Vagina (tissue), 2 donors: ENCODE results near the gene IDS. TPM values are rescaled to one million over a fixed set of nuclear protein-coding genes. Genes with fewer than 3 reads are reported as not detected.
A peak's percentile ranks its signal among the peaks of the same experiment; 100 is the strongest.
"Not testable (repeated sequence)": the region's sequence is repeated elsewhere in the genome, so short reads cannot be mapped to it uniquely, and the experiment has no call there.

Source experiments
- DNase-seq, 2 donors: peaks; one replicate each; pipeline ENCODE4 v3.0.0-alpha.2; 2017; ENCODE audit errors: extremely low spot score in 2 of 2
- H3K27ac ChIP-seq: fragments of 200-600 bp; sonication (generic); one replicate; pipeline ENCODE4 v1.5.1; 2019
- H3K27me3 ChIP-seq: fragments of 200-600 bp; sonication (generic); one replicate; pipeline ENCODE4 v1.5.1; 2019
- H3K36me3 ChIP-seq, 2 donors: fragments of 200-600 bp; sonication (generic); one replicate each; pipeline ENCODE4 v1.5.1; 2017 to 2019
- H3K4me1 ChIP-seq: fragments of 200-600 bp; sonication (generic); one replicate; pipeline ENCODE4 v1.5.1; 2019
- H3K4me3 ChIP-seq, 2 donors: fragments of 200-600 bp; sonication (generic); 1 replicate in 1 of 2; 2 replicates in 1 of 2; pipeline ENCODE4 v1.5.1; 2016 to 2019
- H3K9me3 ChIP-seq: fragments of 200-600 bp; sonication (generic); one replicate; pipeline ENCODE4 v1.5.1; 2019
- POLR2A ChIP-seq, 2 donors: fragments of 450-650 bp; IDR thresholded peaks; one replicate each; pipeline ENCODE4 v1.6.1; 2017; ENCODE audit warnings: antibody characterized with exemption in 2 of 2, mild to moderate bottlenecking in 2 of 2, moderate library complexity in 2 of 2
- POLR2AphosphoS5 ChIP-seq, 2 donors: sonication (generic); formaldehyde crosslinking; IDR thresholded peaks; one replicate each; pipeline ENCODE4 v1.9.0; 2017; ENCODE audit warnings: antibody characterized with exemption in 2 of 2, mild to moderate bottlenecking in 2 of 2, low read depth in 1 of 2; ENCODE audit not compliant: insufficient read depth in 1 of 2
- intact Hi-C: fragments of 100-400 bp; cut with DNase I; formaldehyde crosslinking; loops from one replicate; pipeline ENCODE4 v1.15.1; 2023
- total RNA-seq: library from RNA; depleted of rRNA; stranded (reverse); fragments of >200 nt; gene quantifications from one replicate; pipeline ENCODE4 v1.2.3, GENCODE V29; 2016
- TF ChIP-seq, protein P1 (sequence below), 3 experiments: fragments of 450-650 bp in 2 of 3; fragments of 200-600 bp in 1 of 3; sonication (generic) in 1 of 3; IDR thresholded peaks; one replicate each; pipeline ENCODE4 v1.5.1; 2017 to 2019; ENCODE audit warnings: antibody characterized with exemption in 3 of 3, mild to moderate bottlenecking in 2 of 3, moderate library complexity in 2 of 3

IDS gene, protein sequence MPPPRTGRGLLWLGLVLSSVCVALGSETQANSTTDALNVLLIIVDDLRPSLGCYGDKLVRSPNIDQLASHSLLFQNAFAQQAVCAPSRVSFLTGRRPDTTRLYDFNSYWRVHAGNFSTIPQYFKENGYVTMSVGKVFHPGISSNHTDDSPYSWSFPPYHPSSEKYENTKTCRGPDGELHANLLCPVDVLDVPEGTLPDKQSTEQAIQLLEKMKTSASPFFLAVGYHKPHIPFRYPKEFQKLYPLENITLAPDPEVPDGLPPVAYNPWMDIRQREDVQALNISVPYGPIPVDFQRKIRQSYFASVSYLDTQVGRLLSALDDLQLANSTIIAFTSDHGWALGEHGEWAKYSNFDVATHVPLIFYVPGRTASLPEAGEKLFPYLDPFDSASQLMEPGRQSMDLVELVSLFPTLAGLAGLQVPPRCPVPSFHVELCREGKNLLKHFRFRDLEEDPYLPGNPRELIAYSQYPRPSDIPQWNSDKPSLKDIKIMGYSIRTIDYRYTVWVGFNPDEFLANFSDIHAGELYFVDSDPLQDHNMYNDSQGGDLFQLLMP
- 66.0 TPM for total RNA-seq

DNA sequence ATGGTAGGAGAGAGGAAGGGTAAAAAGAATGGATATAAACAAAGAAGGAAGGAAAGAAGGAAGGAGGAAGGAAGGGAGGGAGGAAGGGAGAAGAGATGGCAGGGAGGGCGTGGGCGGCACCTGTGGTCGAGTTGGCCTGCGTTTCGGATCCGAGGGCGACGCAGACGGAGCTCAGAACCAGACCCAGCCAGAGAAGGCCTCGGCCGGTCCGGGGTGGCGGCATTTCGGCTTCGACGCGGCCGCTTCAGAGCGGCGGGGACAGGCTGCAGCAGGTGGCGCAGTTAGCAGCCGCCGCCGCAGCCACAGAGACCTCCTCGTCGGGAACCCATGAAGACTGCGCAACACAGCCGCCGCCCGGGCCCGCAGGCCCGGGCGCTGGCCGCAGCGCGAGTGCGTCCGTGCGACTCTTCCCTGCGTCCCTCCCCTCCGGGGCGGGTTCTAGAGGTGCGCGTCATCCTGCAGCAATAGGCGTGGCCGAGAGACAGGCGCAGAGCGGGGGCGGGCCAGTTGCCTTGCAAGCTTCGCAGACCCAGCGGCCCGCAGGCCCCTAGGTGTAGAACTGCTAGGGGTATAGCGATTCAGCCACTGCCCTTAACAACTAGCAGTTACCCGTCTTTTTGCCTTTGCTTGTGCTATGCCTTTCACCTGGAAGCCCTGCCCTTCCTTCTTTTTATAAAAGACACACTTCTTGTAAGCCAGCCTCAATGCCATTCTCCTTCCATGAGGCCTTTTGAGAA is at the start of gene IDS:
TSS of gene IDS (minus strand) at position 392 of the 737 bp plus-strand sequence. CDS start at position 223, 169 bp downstream.
- H3K27me3 ChIP-seq = no peaks in the 10 kb centered on the region

DNA sequence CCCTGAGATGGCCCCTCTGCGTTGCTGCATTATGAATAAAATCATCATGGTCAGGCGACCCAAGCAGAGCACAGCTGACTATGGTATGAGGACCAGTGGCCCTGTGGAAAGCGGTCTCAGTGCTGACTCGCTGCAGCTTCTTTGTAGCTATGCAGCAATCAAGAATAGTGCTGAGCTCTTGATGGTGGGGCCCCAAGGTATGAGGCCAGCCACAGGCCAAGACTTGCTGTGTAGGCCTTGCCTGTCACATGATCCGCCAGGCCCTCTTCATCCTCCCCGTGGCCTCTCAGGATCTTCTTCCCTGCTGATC is 46.8 kb upstream of the IDS start:
- H3K27ac ChIP-seq, DNase-seq, intact Hi-C loops, H3K4me3 ChIP-seq, H3K36me3 ChIP-seq, H3K4me1 ChIP-seq, H3K27me3 ChIP-seq, H3K9me3 ChIP-seq: not testable (repeated sequence)

More for the DNA sequence above, at the start of gene IDS:
- peak within 1 kb of the TSS; percentile 54 to 61 for H3K4me3 ChIP-seq
- peak in 1 of 2 donors; percentile 90 for DNase-seq
- intact Hi-C loops = no loop called here
- H3K4me1 ChIP-seq = peaks cover 5% of the 10 kb centered on the region
- no peaks in the 10 kb centered on the region for H3K9me3 ChIP-seq
- H3K36me3 ChIP-seq = peaks cover 0 to 20% of the 10 kb centered on the region in 2 donors
- TF ChIP-seq, protein P1, sequence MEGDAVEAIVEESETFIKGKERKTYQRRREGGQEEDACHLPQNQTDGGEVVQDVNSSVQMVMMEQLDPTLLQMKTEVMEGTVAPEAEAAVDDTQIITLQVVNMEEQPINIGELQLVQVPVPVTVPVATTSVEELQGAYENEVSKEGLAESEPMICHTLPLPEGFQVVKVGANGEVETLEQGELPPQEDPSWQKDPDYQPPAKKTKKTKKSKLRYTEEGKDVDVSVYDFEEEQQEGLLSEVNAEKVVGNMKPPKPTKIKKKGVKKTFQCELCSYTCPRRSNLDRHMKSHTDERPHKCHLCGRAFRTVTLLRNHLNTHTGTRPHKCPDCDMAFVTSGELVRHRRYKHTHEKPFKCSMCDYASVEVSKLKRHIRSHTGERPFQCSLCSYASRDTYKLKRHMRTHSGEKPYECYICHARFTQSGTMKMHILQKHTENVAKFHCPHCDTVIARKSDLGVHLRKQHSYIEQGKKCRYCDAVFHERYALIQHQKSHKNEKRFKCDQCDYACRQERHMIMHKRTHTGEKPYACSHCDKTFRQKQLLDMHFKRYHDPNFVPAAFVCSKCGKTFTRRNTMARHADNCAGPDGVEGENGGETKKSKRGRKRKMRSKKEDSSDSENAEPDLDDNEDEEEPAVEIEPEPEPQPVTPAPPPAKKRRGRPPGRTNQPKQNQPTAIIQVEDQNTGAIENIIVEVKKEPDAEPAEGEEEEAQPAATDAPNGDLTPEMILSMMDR (IDR thresholded peaks at IDR 0.05) = no peak
- peak in 1 of 2 donors; percentile 89 for TF ChIP-seq POLR2AphosphoS5 (IDR thresholded peaks at IDR 0.05; ENCODE audit: insufficient read depth in 1 of 2, low read depth in 1 of 2)
- peak; percentile 40 to 89 for TF ChIP-seq POLR2A (IDR thresholded peaks at IDR 0.05)
- H3K27ac ChIP-seq = peak within 1 kb of the TSS; percentile 85

DNA sequence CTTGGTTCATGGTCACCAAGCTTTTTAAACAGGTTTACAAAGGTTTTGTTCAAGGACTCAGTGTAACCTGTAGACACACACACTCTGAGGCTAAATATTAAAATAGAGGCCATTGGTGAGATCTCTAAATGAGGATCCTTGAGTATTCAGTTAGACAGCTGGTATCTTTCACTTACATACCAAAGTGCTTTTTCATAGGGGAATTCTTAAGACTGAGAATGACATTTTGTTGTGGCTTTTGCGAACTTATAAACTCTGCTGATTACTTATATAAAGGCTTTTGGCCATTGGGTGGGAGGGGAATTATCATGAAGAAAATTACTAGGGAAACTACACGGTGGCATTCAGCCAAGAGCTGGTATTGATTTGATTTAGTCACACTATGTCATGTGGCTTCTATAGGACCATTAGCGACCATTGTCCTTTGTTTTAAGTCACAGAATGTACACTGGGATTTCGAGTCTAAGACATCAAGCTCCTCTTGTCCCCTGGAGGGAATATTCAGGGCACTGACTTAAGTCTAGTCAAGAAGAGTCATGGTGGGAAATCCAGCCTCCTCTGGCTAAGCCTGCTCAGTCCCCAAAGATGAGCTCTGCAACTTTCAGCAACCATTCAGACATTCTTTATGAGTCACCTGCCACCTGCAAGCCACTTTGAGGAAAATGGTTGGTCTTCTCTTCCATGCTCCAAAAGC is 46.3 kb upstream of the IDS start:
- intact Hi-C loops = not testable (repeated sequence)

DNA sequence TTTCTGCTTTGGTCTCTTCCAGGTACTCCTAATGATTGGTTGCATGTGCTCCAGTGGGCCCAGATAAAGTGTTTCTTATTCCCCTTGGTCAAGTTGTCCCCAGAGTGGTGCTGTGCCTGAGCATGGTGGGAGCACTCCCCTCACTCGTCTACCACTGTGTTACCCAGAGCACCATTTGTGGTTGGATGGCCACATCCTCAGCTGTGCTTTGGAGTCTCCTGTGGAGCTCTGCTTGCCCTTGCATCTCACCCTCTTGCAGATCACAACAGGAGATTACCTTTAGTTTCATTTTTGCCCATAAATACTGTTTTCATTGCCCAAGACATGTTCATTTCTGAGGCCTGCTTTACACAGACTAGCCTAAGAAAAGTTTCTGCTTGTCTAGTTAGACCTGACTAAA is 45.3 kb upstream of the IDS start:
- H3K4me3 ChIP-seq, H3K27ac ChIP-seq, H3K4me1 ChIP-seq, DNase-seq, intact Hi-C loops, H3K27me3 ChIP-seq, H3K36me3 ChIP-seq, H3K9me3 ChIP-seq: not testable (repeated sequence)

More for the DNA sequence above, 46.3 kb upstream of the IDS start:
- H3K9me3 ChIP-seq, H3K27ac ChIP-seq, H3K36me3 ChIP-seq, H3K27me3 ChIP-seq, DNase-seq, H3K4me3 ChIP-seq, H3K4me1 ChIP-seq: not testable (repeated sequence)

DNA sequence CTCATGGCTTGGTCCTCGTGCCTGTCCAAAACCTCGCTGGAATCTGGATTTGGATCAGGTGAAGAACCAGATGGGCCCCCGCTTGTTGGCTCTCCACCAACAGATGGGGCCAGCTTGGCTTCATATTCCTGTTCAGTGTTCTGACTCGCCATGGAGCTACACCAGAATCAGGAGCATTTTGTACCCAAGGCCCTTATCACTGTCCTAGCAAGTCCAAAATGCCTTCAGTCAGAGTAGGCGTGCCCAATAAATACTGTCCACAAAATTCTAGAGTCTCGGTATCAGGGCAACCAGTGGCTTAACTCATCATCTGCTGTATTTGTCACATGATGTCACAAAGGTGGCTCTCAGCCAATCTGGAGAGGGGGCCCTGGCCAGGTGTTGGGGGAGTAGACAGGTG is 44.6 kb upstream of the IDS start, which contains the start of gene HSFX3:
TSS of gene HSFX3 (minus strand) at position 224 of the 400 bp plus-strand sequence. CDS start at position 152, 72 bp downstream.
- H3K9me3 ChIP-seq, H3K4me3 ChIP-seq, H3K27me3 ChIP-seq, H3K27ac ChIP-seq, H3K36me3 ChIP-seq, DNase-seq, intact Hi-C loops, H3K4me1 ChIP-seq: not testable (repeated sequence)

DNA sequence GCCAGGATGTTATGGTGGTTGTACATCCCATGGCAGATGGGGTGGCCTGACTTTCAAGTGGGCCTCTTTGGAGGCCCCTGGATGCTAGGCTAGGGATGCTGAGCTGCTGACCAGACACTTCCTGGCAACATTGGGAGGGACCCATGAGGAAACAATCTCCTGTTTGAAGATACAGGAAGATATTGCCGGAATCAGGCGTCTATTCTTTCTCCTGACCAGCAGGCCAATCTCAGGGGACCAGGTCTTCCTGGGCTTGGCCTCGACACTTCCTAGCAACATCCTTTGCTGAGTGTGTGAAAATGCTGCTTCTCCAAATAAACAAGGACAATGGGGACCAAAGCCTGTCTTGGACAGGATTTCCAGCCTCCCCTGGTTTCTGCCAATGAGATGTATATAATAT is 42.7 kb upstream of the IDS start:
- H3K27ac ChIP-seq, H3K9me3 ChIP-seq, H3K36me3 ChIP-seq, intact Hi-C loops, H3K27me3 ChIP-seq, H3K4me1 ChIP-seq, H3K4me3 ChIP-seq, DNase-seq: not testable (repeated sequence)

DNA sequence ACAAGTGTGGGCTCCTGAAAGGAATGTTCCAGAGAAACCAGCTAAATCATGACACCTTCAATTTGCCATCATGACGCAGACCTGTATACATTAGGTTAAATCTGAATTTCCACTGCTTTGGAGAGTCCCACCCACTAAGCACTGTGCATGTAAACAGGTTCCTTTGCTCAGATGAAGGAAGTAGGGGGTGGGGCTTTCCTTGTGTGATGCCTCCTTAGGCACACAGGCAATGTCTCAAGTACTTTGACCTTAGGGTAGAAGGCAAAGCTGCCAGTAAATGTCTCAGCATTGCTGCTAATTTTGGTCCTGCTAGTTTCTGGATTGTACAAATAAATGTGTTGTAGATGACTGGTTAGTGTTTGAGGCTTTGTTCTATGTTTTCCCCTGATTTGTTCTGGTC is 41.9 kb upstream of the IDS start:
- H3K27ac ChIP-seq, H3K4me3 ChIP-seq, DNase-seq, intact Hi-C loops, H3K9me3 ChIP-seq, H3K36me3 ChIP-seq, H3K4me1 ChIP-seq, H3K27me3 ChIP-seq: not testable (repeated sequence)

DNA sequence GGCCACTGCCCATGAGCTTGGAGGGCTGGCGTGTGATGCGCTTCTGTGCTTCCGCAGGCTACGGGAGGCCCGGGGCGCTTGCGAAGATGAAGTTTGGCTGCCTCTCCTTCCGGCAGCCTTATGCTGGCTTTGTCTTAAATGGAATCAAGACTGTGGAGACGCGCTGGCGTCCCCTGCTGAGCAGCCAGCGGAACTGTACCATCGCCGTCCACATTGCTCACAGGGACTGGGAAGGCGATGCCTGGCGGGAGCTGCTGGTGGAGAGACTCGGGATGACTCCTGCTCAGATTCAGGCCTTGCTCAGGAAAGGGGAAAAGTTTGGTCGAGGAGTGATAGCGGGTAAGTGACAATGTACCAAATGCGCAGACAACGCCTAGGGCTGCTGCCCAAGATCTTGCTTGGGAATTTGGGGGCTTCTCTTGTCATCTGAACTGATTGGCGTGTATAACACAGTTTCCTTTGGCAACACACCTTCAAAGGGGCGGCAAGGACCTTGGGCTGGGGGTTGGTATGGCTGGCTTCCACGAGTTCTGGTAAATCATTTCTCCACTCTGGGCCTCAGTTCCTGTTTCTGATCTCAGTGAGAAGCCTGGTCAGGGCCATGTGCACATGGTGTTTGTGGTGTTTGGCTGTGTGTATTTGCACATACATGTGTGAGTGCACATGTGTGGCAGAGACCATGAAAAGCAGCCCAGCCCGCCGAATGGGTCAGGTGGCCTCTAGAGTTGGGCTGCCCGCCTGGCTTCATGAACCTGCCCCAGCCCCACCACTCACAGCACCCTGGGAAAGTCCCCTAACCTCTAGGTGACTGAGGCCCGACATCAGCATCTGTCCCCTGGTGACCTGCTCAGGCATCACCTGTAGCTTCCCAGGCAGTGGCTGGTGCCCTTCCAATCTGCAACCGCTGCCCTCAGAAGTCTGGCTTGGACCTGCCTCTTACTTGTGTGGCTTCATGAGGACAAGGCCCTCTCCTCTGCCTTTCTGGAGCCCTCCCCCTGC is 40.7 kb upstream of the IDS start:
- H3K27ac ChIP-seq, H3K36me3 ChIP-seq, intact Hi-C loops, H3K27me3 ChIP-seq, H3K4me1 ChIP-seq, DNase-seq, H3K4me3 ChIP-seq, H3K9me3 ChIP-seq: not testable (repeated sequence)
